ENCODE measurements around the gene VAV1. TPM values are rescaled to one million over a fixed set of nuclear protein-coding genes. Genes with fewer than 3 reads are reported as not detected.

Gene VAV1
- total and polyA plus RNA-seq, 2 of the 13 experiments (the other 11 are each of a cell fraction or from before 2014, with no cell fraction given) = not detected

GRCh38 chr19:6723108-6723618 is 49.3 kb upstream of the VAV1 start (continued):
- TF ChIP-seq MIER3 (CRISPR knock-in tag; IDR thresholded peaks at IDR 0.05; ENCODE audit: borderline replicate concordance) (peak; percentile 80; the same call in 1 of the 2 replicates), HMG20A (CRISPR knock-in tag; IDR thresholded peaks at IDR 0.05; ENCODE audit: borderline replicate concordance) (peak; percentile 74; the same call in 1 of the 2 replicates), ZNF460 (CRISPR knock-in tag; IDR thresholded peaks at IDR 0.05; ENCODE audit: borderline replicate concordance) (peak; percentile 69; the same call in 1 of the 2 replicates), ZNF230 (CRISPR knock-in tag; IDR thresholded peaks at IDR 0.05) (0 out of 2 replicates have a peak, but pooled peaks have one; percentile 65), ZHX1 (CRISPR knock-in tag; IDR thresholded peaks at IDR 0.05; ENCODE audit: low read depth) (no peak), RAD21 (CRISPR knock-in tag; IDR thresholded peaks at IDR 0.05) (no peak), ZFP82 (CRISPR knock-in tag; IDR thresholded peaks at IDR 0.05; ENCODE audit: borderline replicate concordance) (peak; percentile 49; the same call in 1 of the 2 replicates), RFXANK (CRISPR knock-in tag; IDR thresholded peaks at IDR 0.05) (0 out of 2 replicates have a peak, but pooled peaks have one; percentile 46), TCF12 (IDR thresholded peaks at IDR 0.05) (no peak), TCF12 (CRISPR knock-in tag; IDR thresholded peaks at IDR 0.05) (no peak), POLR2A (IDR thresholded peaks at IDR 0.05; ENCODE audit: insufficient read depth in 1 of 2, low read depth in 2 of 2, low read length in 2 of 2) (no peak), ISL2 (CRISPR knock-in tag; IDR thresholded peaks at IDR 0.05) (peak; percentile 56), CREB1 (IDR thresholded peaks at IDR 0.05) (no peak), CREB1 (CRISPR knock-in tag; IDR thresholded peaks at IDR 0.05) (peak; percentile 63), RARA (CRISPR knock-in tag; IDR thresholded peaks at IDR 0.05) (peak; percentile 90), ZNF567 (CRISPR knock-in tag; IDR thresholded peaks at IDR 0.05; ENCODE audit: borderline replicate concordance) (0 out of 2 replicates have a peak, but pooled peaks have one; percentile 33), ZNF660 (CRISPR knock-in tag; IDR thresholded peaks at IDR 0.05; ENCODE audit: borderline replicate concordance, low read depth) (no peak), ZNF691 (CRISPR knock-in tag; IDR thresholded peaks at IDR 0.05; ENCODE audit: borderline replicate concordance, low read depth) (peak; percentile 43; the same call in 1 of the 2 replicates), RFX1 (IDR thresholded peaks at IDR 0.05) (no peak), KAT7 (CRISPR knock-in tag; IDR thresholded peaks at IDR 0.05; ENCODE audit: borderline replicate concordance) (0 out of 2 replicates have a peak, but pooled peaks have one; percentile 58), CEBPB (IDR thresholded peaks at IDR 0.05; ENCODE audit: borderline replicate concordance, low read depth, low read length) (peak; percentile 99), ZNF709 (CRISPR knock-in tag; IDR thresholded peaks at IDR 0.05) (no peak), PRDM10 (CRISPR knock-in tag; IDR thresholded peaks at IDR 0.05; ENCODE audit: low read depth) (peak; percentile 90), YEATS4 (CRISPR knock-in tag; IDR thresholded peaks at IDR 0.05; ENCODE audit: borderline replicate concordance) (peak; percentile 50; the same call in 1 of the 2 replicates), ZSCAN21 (CRISPR knock-in tag; IDR thresholded peaks at IDR 0.05; ENCODE audit: borderline replicate concordance) (no peak), KLF12 (CRISPR knock-in tag; IDR thresholded peaks at IDR 0.05; ENCODE audit: borderline replicate concordance) (no peak)
